WERI-Rb-1 (cell line): ENCODE measurements around the gene IL11RA.

Source experiments
- DNase-seq: peaks from one replicate; pipeline ENCODE4 v3.0.0-alpha.2; 2020
- H3K27ac ChIP-seq: fragments of 250-450 bp; sonication (Bioruptor Pico); 2 replicates; pipeline ENCODE4 v1.5.1; 2020; ENCODE audit warnings: mild to moderate bottlenecking, moderate library complexity
- H3K27me3 ChIP-seq: fragments of 250-450 bp; sonication (Bioruptor Pico); 2 replicates; pipeline ENCODE4 v1.5.1; 2021; ENCODE audit warnings: mild to moderate bottlenecking, low read depth, moderate library complexity; ENCODE audit not compliant: insufficient read depth, severe bottlenecking
- H3K36me3 ChIP-seq: fragments of 250-450 bp; sonication (Bioruptor Pico); 2 replicates; pipeline ENCODE4 v1.5.1; 2020; ENCODE audit warnings: mild to moderate bottlenecking, moderate library complexity
- H3K4me3 ChIP-seq: 2 replicates; pipeline ENCODE4 v1.5.1; 2011; ENCODE audit warnings: low read depth, mild to moderate bottlenecking, control low read depth, low read length
- H3K9me3 ChIP-seq: fragments of 250-450 bp; sonication (Bioruptor Pico); 2 replicates; pipeline ENCODE4 v1.5.1; 2021; ENCODE audit warnings: mild to moderate bottlenecking, moderate library complexity; ENCODE audit not compliant: severe bottlenecking
- TF ChIP-seq, protein P1 (sequence below): IDR thresholded peaks from 2 replicates; pipeline ENCODE4 v1.5.1; 2011; ENCODE audit warnings: low read depth, mild to moderate bottlenecking, control low read depth, inconsistent platforms, low read length

Gene IL11RA

DNA sequence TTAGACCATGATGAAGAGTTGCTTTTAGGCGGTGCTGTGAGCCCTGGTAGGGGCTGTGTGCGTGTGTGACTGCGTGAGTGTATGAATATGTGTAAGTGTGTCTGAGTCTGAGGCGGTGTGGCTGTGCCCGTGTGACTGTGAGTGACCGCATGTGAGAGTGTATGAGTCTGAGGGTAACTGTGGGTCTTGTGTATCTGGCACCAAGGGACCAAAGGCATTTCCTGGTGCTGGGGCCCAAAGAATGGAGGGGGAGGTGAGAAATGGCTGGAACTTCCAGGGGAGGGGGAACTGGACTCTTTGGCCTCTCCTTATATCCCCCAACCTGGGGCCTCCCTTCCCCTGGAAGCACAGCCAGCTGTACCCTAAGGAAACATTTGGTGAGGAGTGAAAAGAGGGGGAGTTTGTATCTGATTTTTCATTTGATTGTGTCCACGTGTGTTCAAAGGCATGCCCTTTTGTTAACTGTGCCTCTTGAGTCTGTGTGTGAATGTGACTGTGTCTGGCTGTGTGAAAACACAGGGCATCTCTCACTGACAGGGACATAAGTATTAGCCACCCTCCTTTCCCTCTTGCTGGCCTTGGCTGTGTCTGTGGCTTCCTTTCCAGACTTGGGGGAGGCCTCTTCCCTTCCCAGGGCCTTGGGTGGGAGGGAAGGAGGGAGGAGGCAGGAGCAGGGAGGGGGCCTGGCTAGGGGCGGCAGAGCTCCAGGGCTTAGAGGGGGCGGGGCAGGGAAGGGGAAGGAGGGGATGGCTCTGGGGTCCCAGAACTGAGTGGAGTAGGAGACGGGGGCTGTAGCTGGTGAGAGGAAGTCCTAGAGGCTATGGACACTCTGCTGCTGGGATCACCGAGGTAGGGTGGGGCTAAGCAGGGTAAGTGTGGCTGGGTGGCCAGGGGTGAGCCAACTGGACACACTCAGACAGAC is 1.4 kb downstream of the IL11RA start:
- H3K36me3 ChIP-seq: peaks cover 13% of the 10 kb centered on the region
- H3K4me3 ChIP-seq: no peak overlapping the region
- peak; percentile 66 for DNase-seq
- TF ChIP-seq, protein P1, sequence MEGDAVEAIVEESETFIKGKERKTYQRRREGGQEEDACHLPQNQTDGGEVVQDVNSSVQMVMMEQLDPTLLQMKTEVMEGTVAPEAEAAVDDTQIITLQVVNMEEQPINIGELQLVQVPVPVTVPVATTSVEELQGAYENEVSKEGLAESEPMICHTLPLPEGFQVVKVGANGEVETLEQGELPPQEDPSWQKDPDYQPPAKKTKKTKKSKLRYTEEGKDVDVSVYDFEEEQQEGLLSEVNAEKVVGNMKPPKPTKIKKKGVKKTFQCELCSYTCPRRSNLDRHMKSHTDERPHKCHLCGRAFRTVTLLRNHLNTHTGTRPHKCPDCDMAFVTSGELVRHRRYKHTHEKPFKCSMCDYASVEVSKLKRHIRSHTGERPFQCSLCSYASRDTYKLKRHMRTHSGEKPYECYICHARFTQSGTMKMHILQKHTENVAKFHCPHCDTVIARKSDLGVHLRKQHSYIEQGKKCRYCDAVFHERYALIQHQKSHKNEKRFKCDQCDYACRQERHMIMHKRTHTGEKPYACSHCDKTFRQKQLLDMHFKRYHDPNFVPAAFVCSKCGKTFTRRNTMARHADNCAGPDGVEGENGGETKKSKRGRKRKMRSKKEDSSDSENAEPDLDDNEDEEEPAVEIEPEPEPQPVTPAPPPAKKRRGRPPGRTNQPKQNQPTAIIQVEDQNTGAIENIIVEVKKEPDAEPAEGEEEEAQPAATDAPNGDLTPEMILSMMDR: no peak
- no peaks in the 10 kb centered on the region for H3K9me3 ChIP-seq
- H3K27ac ChIP-seq: peak overlapping the region; percentile 81
- H3K27me3 ChIP-seq: no peaks in the 10 kb centered on the region

DNA sequence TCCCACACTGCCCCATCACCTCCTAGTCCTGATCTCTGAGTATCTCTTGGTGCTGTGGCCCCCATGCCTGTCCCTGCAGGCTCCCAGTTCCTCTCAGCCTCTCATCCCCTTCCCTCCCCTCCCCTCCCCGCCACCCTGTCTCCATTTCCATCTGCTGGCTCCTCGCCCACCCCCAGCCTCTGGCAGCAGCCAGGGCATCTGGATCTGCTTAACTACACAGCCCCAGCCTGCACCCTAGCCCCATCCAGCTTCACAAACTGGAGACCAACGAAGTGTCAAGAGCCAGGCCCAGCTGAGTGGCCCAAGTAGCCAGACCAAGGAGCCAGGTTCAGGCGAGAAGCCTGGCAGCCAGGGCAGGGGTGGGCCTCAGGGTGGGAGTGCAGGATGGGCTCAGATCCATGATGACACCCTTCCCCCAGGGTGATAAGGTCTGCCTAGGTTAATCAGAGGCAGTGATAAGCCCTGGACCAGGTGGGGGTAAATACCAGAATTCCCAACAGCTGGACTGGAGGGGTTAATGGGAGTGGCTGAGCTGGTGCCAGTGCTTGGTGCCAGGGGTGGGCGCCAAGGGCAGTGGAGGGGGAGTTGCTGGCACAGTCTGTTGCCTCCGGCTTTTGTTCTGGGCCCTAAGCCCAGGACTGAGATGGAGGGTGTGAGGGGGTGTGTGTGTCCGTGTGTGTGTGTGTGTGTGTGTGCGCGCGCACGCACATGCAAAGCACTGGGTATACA is 2.5 kb downstream of the IL11RA start:
- H3K27ac ChIP-seq: peak overlapping the region; percentile 81
- peak; percentile 75 for DNase-seq
- TF ChIP-seq, protein P1: no peak
- peaks cover 2% of the 10 kb centered on the region; the same call in 1 of the 2 replicates for H3K36me3 ChIP-seq
- H3K9me3 ChIP-seq: no peaks in the 10 kb centered on the region
- no peak overlapping the region for H3K4me3 ChIP-seq
- H3K27me3 ChIP-seq: no peaks in the 10 kb centered on the region

- no peaks in the 10 kb centered on the region; the same call in 1 of the 2 replicates for H3K36me3 ChIP-seq
- no peaks in the 10 kb centered on the region for H3K27me3 ChIP-seq
- TF ChIP-seq, protein P1: no peak
- H3K9me3 ChIP-seq: no peaks in the 10 kb centered on the region
- H3K4me3 ChIP-seq: no peak overlapping the region
- no peak for DNase-seq
- no peak overlapping the region for H3K27ac ChIP-seq
These were observed 3.4 kb downstream of the IL11RA start for GRCh38 chr9:34655394-34655793.

DNA sequence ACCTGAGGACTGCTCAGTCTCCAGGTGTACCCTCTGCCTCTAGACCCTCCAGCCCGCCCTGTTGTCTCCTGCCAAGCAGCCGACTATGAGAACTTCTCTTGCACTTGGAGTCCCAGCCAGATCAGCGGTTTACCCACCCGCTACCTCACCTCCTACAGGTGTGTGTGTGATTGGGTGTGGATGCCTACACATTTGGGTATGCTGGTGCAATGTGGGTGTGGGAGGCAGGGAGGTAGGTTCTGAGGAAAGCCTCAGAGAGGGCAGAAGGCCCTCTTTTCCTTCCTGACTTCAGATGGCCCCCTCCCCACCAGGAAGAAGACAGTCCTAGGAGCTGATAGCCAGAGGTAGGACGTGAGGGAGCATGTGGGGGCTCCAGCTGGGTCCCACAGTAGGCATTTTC is 5.0 kb downstream of the IL11RA start:
- H3K9me3 ChIP-seq: no peaks in the 10 kb centered on the region
- H3K4me3 ChIP-seq: no peak overlapping the region
- TF ChIP-seq, protein P1: no peak
- H3K27ac ChIP-seq: no peak overlapping the region
- H3K27me3 ChIP-seq: no peaks in the 10 kb centered on the region
- H3K36me3 ChIP-seq: no peaks in the 10 kb centered on the region; the same call in none of the 2 replicates
- no peak for DNase-seq

DNA sequence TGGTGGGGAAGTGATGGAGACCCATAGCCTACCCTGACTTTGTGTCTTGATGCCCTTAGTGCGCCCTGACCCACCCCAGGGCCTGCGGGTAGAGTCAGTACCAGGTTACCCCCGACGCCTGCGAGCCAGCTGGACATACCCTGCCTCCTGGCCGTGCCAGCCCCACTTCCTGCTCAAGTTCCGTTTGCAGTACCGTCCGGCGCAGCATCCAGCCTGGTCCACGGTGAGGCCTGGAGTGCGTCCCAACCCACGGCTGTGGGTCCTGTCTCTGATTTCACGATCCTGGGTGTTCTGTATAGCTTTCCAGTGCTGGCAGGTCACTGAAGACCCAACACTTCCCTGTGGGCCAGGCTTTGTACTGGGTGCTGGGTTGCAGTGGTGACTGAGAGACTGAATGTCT is 6.5 kb downstream of the IL11RA start:
- no peak overlapping the region for H3K27ac ChIP-seq
- H3K9me3 ChIP-seq: no peaks in the 10 kb centered on the region
- H3K4me3 ChIP-seq: no peak overlapping the region
- TF ChIP-seq, protein P1: no peak
- no peaks in the 10 kb centered on the region; the same call in none of the 2 replicates for H3K36me3 ChIP-seq
- no peak for DNase-seq
- no peaks in the 10 kb centered on the region for H3K27me3 ChIP-seq
